GM21515 (cell line): ENCODE results near the gene ZBED6.
"Not testable (repeated sequence)": the region's sequence is repeated elsewhere in the genome, so short reads cannot be mapped to it uniquely, and the experiment has no call there.

Experiments used
- ATAC-seq: cut with Tn5 transposase; IDR thresholded peaks from one replicate; pipeline ENCODE4 v1.9.1; 2021; ENCODE audit not compliant: unreplicated experiment

ZBED6 gene, protein sequence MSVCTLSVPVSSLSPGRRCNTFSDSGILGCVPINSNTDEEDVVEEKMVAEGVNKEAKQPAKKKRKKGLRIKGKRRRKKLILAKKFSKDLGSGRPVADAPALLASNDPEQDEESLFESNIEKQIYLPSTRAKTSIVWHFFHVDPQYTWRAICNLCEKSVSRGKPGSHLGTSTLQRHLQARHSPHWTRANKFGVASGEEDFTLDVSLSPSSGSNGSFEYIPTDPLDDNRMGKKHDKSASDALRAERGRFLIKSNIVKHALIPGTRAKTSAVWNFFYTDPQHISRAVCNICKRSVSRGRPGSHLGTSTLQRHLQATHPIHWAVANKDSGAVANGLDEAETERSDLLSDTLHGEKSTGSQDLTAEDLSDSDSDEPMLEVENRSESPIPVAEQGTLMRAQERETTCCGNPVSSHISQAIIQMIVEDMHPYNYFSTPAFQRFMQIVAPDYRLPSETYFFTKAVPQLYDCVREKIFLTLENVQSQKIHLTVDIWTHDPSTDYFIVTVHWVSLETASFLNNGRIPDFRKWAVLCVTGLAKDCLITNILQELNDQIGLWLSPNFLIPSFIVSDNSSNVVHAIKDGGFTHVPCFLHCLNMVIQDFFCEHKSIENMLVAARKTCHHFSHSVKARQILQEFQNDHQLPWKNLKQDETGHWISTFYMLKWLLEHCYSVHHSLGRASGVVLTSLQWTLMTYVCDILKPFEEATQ (N-terminal part only)

DNA sequence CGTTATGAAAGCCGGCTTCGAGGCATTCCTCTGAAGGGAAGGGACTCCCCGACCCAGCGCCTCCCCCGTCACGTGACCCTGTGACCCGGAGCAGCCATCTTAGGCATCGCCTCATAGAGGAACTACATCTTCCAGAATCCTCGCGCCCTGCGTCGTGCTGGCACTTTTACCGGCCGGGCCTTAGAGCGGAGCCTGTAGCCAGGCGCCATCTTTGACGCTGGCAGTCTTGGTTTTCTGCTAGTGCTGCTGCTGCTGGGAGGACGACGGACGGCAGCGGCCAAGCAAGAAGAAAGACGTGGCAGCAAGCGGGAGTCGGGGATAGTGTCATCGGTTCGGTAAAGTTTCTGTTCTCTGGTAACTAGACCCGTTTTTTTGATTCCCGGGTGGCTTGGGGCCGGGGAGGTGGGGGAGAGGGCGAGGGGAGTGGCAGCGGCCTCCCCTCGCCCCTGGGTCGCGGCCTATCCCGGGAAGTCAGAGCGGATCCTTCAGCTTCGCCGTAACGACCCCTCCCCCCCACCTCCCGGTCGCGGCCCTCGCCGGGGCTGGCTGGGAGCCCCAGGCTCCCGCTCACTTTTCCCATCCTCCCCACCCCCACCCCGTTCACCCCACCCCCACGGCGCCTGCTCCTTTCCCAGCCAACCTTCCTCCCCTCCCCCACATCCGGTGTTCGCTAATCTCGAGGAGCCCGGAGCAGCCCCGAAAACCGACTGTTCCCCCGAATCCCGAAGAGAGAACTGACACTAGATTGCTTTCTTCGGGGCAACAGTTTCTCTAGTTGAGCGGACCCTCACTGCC, at the start of gene ZBED6, which contains the start of gene ZC3H11A:
Gene ZBED6 (plus strand): TSS at position 183 of the 795 bp plus-strand sequence. CDS start 1,900 bp downstream, outside the sequence.
Gene ZC3H11A (plus strand): TSS at position 183 of the 795 bp plus-strand sequence. CDS start 21,448 bp downstream, outside the sequence.
- peak; percentile 97 for ATAC-seq

DNA sequence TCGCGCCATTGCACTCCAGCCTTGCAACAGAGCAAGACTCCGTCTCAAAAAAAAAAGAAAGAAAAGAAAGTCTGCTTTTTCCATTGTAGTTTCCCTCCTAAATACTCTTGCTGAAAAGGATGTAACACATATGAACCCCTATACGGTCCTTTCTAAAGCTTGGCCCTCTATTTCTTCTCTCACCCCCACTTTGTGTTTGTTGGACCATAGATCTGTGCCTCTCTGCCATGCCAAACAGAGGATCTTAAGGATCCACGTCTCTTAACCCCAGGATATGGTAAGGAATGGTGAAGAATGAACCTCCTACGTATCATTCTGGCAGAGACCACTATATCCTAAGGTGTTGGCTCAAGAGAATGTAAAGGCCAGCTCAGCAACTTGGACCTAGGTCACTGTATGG, 49.1 kb upstream of the ZBED6 start:
- ATAC-seq: no peak

DNA sequence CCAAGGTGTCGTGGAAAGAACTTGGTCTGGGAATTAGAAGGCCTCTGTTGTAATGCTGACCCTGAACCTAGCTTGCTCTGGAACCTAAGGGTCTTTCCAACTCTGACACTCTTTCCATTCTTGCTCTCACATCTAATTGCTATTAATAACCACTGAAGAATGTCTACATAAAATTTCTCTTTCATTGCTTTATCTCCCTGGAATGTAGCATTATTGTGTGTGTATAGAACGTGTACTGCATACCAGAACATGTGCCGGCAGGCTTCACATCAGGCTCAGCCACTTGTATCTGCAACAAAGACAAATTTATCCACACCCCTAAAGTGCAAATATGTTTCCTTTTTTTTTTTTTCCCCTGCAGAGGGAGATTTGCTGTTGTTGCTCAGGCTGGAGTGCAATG, 44.4 kb upstream of the ZBED6 start:
- ATAC-seq: no peak

DNA sequence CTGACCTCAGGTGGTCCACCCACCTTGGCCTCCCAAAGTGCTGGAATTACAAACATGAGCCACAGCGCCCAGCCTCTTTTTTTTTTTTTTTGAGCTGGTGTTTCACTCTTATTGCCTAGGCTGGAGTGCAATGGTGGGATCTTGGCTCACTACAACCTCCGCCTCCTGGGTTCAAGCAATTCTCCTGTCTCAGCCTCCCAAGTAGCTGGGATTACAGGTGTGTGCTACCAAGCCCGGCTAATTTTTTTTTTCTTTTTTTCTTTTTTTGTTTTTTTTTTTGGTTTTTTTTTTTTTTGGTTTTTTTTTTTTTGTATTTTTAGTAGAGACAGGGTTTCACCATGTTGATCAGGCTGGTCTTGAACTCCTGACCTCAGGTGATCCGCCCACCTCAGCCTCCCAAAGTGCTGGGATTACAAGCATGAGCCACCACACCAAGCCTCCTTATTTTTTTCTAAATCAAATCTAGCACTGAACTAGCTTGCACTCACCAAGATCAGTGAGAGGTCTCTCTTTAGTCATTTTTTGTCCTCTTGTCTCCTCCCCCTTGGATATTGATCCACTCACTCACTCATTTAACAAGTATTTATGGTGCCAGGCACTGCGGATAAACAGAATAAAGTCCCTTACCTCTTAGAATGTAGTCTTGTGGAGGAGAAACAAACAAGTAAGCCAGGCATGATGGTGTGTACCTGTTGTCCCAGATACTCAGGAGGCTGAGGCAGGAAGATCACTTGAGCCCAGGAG, 43.6 kb upstream of the ZBED6 start:
- not testable (repeated sequence) for ATAC-seq

GRCh38 chr1:203754455-203754864, 41.0 kb upstream of the ZBED6 start:
- ATAC-seq: peak; percentile 82

GRCh38 chr1:203756036-203756435, 39.4 kb upstream of the ZBED6 start:
- no peak for ATAC-seq

- ATAC-seq: not testable (repeated sequence)
These were observed 36.7 kb upstream of the ZBED6 start for GRCh38 chr1:203758749-203759148.

DNA sequence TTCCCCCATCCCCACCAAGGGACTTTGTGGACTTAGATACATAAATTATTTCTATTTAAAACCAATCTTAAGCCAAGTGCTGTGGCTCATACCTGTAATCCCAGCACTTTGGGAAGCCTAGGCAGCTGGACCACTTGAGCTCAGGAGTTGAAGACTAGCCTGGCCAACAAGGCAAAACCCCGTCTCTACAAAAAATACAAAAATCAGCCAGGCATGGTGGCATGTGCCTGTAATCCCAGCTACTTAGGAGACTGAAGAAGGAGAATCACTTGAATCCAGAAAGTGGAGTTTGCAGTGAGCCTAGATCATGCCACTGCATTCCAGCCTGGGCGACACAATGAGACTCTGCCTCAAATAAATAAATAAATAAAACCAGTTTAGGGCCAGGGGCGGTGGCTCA, 34.9 kb upstream of the ZBED6 start:
- no peak for ATAC-seq

- ATAC-seq: not testable (repeated sequence)
These were observed 33.5 kb upstream of the ZBED6 start for GRCh38 chr1:203761958-203762357.

DNA sequence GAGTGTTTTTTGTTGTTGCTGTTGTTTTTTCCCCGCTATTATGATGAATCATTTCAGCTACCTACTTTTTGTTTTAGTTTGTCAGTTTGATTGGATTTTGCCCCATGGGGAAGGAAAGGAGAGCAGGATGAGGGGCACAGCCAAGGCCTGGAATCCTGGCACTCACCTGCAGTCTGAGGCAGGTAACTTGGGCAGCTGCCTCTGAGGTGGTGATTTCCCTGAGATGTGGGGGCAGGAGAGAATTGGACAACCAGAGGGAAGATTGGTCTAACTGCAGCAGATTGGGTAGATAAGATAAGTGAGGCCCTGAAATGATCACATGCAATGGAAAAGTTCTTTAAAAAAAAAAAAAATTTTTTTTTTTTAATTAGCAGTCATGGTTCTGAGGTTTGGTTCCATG, 31.9 kb upstream of the ZBED6 start:
- ATAC-seq: no peak

DNA sequence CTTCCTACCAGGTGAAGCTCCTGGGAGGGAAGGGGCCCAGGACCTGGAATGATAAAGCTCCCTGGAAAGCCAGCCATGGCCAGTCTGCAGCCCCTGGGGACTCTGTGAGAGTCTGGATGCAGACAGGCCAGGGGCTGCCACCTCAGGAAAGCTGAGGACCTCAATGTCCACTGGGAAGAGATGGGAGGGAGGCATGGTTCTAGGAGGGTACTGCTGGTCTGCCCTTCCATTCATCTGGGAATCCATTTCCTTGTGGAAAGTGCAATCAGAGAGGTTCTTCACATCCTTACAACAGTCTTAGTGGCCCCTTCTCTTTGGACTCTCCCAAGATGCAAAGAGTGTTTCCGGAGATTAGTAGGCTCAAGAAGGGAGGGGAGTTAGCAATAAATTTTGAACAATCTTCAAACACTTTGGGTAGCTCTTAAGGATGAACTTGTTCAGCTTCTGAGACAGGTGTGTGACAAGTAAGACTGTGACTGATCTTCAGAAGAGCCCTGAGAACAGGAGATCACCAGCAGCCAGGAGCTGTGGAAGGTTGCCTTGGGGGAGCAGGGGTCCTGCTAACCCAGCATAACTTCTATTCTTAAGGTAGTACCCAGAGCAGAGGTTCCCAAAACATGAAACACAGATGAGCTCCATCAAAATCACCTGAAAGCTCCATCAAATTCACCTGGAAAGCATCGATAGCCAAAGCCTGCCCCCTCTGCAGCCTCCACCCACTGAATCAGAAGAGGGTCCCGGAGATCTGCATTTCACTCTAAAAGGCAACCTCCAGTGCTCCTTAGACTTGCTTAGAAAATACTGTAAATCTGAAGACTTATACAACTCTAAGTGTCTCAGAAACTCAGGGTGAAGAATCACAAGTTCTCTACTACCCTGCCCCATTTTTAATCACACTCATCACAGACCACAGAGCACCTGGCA, 31.1 kb upstream of the ZBED6 start:
- ATAC-seq: no peak

GRCh38 chr1:203765029-203765837, 30.2 kb upstream of the ZBED6 start, which contains the start of gene LAX1:
LAX1 (plus strand) TSS chr1:203765183; CDS start chr1:203765566, 383 bp downstream.
- peak; percentile 80 for ATAC-seq

DNA sequence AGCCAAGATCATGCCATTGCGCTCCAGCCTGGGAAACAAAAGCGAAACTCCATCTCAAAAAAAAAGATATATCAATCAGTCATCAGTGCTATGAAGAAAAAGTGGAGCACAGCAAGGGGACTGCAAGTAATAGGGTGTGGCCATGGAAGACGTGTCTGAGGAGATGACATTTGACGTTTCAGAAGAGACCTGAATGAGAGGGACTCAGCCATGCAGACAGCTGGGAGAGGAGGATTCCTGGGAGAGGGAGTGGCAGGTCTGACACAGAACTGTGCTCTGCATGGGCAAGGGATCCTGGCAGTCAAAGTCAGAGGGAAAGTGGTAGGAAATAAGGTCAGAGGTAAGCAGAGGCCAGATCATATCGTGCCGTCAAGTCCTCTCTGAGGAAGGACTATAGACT, 27.2 kb upstream of the ZBED6 start:
- no peak for ATAC-seq

DNA sequence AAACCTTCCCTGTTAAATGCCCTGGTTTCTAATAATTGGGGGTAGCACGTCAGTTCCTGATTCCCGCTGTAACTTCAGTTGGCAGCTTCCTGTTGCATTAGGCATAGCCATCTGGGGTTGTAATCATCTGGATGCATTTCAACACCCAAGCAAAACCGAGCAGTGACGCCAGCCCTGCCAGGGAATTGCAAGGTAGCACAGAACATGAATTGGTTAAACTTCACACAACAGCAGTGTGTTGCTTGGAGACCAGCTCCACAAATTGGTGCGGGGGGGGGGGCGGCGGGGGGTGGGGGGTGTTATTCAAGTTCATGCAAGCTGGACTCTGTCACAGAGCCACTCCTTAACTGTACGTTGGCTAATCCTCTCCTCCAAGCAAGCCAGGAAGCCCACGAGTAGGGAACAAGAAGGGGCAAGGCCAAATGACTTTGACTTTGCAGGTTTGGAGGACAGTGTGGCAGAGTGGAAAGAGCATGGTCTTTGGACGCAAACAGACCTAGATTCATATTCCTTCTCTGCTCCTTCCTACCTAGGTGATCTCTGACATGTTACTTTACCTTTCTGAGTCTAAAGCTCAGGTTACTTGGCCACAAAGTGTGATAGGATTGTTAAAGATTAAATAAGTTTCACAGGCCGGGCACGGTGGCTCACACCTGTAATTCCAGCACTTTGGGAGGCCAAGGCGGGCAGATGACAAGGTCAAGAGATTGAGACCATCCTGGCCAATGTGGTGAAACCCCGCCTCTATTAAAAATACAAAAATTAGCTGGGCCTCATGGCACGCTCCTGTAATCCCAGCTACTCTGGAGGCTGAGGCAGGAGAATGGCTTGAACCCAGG, 25.7 kb upstream of the ZBED6 start:
- no peak for ATAC-seq

DNA sequence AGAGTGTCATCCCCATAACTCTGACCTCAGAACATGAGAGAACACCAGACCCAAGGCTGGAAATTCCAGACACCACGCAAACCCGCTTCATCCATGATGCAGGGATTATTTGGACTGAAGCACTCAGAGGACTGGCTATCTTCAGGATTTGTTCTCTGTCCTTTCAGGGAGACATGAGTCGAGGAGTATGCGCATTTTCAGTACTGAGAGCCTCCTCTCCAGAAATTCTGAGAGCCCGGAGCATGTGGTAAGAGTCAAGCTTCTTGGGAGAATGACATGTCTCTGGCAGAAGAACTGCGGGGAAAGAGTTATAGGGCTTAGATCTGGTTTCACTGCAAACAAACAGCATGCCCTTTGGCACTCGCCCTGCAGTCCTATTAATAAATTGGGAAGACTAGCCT, 23.5 kb upstream of the ZBED6 start:
- no peak for ATAC-seq

- no peak for ATAC-seq
These were observed 22.6 kb upstream of the ZBED6 start for GRCh38 chr1:203772836-203773235.

- ATAC-seq: no peak
These were observed 18.8 kb upstream of the ZBED6 start for GRCh38 chr1:203776636-203777035.

DNA sequence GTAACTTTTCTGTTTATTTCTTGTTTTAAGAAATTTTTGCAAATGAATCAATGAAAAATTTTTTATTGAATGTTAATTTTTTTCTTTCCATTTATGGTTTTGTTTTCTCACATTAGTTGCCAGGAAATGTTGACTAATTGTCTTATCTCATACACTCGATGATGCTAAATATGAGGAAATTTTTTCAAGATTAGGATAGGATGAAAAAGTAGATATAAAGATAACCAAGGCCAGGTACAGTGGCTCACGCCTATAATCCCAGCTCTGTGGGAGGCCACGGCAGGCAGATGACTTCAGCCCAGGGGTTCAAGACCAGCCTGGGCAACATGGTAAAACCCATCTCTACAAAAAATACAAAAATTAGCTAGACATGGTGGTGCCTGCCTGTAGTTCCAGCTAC, 17.8 kb upstream of the ZBED6 start:
- ATAC-seq: no peak
